Gastrocnemius medialis (tissue), 4 donors: Measurements from ENCODE around the gene INPP4A.

Experiments
- CTCF ChIP-seq, 5 experiments: fragments of 450-650 bp in 3 of 5; fragments of 200-600 bp in 2 of 5; sonication (generic) in 2 of 5; IDR thresholded peaks in 4 of 5; conservative IDR thresholded peaks in 1 of 5; 1 replicate in 4 of 5; 2 replicates in 1 of 5; pipeline ENCODE4 v1.5.1; 2016 to 2019; ENCODE audit warnings: antibody characterized with exemption in 5 of 5, mild to moderate bottlenecking in 3 of 5, moderate library complexity in 3 of 5
- POLR2A ChIP-seq, 2 donors: fragments of 450-650 bp; IDR thresholded peaks; one replicate each; pipeline ENCODE4 v1.6.1; 2017; ENCODE audit warnings: antibody characterized with exemption in 2 of 2, mild to moderate bottlenecking in 2 of 2, moderate library complexity in 2 of 2

DNA sequence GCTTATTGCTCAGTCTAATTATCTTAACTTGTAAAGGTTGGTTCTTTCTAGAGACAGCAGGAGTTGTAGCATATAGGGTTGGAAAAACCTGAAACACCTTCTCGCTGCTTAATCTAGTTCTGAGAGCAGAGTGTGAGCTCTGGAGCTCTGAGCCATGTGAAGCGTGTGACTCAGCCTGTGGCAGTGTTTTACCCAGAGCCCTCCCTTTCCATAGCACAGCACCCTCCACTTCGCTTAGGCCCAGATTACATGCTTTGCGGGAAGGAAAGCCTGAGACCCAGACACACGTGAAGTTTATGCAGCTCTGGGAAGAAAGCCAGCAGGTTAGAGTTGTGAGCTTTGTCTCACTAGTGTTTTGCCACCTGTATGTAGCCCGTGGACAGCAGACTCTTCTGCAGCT lies 74.5 kb downstream of the INPP4A start:
- no peak for TF ChIP-seq CTCF (IDR thresholded peaks at IDR 0.05 in 4 of 5, conservative IDR thresholded peaks at IDR 0.05 in 1 of 5)
- TF ChIP-seq POLR2A (IDR thresholded peaks at IDR 0.05), result no peak
